ENCODE data around the gene SAXO2.
"Not testable (repeated sequence)": the region's sequence is repeated elsewhere in the genome, so short reads cannot be mapped to it uniquely, and the experiment has no call there.

Gene SAXO2, protein sequence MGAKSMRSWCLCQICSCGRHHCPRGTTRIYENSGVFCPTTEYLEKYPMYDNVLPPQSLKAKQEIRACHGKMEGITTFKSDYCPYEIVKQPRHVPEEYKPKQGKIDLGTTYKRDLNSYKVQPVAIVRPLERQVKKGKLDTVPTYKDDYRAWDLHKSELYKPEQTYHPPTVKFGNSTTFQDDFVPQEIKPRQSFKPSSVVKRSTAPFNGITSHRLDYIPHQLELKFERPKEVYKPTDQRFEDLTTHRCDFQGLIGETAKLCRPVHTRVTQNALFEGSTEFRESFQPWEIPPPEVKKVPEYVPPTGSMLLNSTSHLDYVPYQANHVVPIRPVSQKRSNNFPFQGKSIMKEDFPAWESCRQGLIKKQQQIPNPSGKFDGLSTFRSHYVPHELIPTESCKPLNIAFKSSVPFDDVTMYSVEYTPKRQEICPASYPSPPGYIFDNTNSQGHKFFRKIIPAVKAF

DNA sequence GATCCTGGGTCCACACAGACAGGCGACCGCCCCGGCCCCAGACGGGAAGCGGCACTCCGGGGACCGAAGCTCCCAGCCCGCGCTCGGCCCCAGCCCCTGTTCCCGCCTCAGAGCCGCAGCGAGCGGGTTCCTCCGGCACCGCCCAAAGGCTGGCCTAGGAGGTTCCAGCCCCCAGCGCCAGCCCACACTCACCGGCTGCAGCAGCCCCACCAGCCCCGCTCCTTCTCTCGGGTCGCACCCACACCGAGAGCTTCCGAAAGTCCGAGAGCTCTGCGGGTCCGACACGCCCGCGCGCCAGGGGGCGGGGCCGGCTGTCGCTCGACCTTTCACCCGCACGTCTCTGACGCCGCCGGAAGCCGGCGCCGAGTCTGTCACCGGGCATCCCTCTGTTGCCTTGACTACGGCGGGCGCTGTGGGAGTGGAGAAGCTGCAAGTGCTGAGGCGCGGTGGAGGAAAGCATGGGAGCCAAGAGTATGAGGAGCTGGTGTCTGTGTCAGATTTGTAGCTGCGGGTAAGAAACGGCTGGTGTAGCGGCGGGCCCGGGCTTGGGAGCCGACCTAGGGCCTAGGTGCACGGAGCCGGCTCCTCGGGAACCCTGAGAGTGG, at the start of gene SAXO2, which contains the start of gene EFL1:
Gene SAXO2, plus strand, starts transcription at position 397 of the 605 bp plus-strand sequence. Its CDS starts 62 bp downstream, at position 459.
Gene EFL1, minus strand, starts transcription at position 313 of the 605 bp plus-strand sequence. CDS start 956 bp downstream, outside the sequence.
- in situ Hi-C loops (cut with MboI; ENCODE audit: low sequenced_read_pairs): no loop called here

DNA sequence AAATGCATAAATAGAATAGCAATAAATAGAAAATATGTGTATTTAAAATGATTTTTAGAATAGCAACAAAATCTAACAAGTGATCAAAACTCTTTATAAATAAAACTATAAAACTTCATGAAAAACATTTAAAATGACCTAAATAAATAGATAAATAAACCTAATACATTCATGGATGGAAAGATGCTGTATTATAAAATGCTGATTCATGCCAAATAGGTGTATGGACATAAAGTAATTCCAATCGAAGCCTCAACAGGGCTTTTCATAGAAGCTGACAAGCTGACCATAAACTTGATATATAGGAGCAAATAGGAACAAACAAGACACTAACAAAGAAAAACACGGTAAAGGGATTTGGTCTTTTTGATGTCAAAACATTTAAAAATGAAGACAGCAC, 46.5 kb upstream of the SAXO2 start:
- in situ Hi-C loops (cut with MboI; ENCODE audit: low sequenced_read_pairs): not testable (repeated sequence)

DNA sequence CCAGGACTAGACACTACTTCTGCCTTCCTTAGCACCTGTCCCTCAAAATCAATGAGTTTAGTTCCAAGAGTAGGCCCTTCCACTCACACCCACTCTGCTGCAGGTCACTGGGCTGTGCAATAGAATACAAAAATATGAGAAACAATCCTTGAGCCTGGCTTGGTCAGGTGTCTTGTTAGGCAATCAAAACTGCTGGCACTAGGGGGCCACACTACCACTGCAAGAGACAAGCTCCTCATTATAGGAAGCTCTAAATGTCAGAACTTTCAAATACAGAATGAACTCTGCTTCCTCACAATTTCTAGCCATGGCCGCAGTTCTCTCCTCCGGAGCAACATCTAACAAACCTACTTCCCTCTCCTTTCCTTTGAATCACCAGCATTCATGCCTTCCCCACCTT, 41.1 kb upstream of the SAXO2 start:
- in situ Hi-C loops (cut with MboI; ENCODE audit: low sequenced_read_pairs): not testable (repeated sequence)

DNA sequence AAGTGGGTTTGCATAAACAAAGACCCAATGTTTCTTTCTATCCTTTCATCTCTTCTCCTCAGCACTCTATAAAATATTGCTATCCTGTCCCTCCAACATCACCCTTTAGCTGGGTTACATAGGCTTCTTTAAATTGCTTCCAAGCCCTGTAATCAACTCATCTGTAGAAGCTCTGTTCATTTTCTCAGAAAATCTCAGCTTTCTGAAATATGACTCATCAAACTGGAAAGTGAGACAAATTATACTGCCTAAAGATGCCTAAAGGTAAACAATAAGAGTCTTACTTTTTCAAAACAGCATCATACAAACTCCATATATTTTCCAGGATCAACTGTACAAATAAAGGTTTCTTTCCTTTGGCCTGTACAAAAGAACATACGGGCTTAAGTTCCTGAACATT, 33.9 kb upstream of the SAXO2 start:
- in situ Hi-C loops (cut with MboI; ENCODE audit: low sequenced_read_pairs): no loop called here

DNA sequence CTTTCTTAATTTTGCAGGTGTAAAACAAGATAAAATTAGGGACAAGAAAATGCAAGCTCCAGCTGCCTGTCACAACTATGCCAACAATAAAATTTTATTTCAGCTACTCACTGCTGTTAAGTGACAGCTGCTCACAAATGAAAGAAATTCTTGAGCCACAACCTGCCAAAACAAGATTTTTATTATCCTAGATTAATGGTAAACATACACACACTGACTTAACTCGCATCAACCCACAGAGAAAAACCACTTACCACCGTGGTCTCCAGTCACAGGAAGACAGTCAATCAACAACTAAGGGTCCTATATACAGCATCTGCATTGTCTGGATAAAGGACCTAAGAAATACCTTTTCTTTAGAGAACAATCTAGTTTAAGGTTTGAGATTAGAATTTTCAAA, 31.4 kb upstream of the SAXO2 start:
- in situ Hi-C loops (cut with MboI; ENCODE audit: low sequenced_read_pairs): no loop called here

DNA sequence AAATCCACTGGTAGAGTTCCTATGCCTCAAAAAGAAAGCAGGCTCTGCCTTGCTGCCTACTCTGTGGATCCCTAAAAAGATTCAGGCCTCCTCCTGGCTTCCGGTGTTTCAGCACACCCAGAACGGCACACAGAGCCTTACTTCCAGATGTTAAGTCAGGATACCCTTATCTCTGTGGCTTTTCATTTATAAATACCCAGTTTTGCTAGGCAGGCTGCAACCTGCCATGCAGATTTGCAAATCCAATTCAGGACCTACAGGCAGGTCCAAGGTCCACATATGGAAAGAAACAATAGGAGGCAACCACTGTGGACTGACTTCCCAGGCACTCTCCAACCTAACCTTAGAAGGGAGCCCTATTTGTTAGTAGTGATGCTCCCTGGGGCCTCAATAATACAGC, 30.8 kb upstream of the SAXO2 start:
- in situ Hi-C loops (cut with MboI; ENCODE audit: low sequenced_read_pairs): no loop called here

DNA sequence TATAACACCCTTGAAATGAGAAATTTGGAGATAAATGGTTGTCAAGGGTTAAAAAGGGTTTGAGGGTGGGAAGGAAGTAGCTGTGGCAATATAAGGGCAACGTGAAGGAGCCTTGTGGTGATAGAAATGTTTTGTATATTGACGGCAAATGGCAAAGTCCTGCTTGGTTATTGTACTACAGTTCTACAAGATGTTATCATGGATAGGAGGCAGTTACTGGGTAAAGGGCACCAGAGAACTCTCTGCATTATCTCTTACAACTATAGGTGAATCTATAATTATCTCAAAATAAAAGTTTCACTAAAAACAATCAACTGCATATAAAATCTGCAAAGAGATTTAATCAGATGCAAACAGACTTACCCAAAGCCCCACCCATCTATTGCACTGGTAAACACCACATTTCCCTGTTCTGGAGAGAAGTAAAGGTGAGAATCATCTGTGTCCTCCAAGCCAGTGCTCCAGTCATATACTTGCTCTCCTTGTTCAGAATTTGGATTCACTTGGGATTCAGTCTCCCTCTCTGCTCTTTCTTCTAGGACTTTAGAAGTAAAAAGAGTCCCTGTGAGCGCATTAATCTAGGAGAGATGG, 24.6 kb upstream of the SAXO2 start:
- in situ Hi-C loops (cut with MboI; ENCODE audit: low sequenced_read_pairs): not testable (repeated sequence)

DNA sequence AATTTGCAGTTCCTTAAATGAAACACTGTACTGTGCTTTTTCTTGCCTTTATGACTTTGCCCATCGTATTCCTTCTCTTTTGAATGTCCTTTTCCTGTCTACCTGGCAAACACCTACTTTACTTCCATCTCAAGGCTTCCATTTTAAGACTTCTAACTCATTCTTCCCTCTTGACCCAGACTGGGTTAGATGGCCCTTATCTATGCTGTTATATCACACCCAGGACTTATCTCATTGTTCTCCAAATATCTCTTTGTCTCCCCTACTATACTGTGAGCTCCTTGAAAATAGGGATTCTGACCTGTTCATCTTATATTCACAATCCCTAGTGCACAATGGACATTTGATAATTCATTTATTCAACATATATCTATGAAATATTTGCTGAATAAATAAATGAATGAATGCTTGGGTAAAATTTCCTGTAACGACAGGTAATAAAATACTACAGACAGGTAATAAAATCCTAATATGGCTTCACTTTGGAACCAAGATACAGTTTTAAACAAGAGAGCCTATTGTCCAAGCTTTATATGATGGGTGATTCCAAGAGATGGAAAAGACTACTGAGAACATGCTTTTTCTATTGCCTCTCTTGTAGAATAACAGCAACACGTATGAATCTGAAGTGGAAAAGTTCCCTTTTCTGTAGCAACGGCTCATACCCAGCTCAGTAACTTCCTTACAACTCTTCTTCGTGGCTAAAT, 22.8 kb upstream of the SAXO2 start:
- in situ Hi-C loops (cut with MboI; ENCODE audit: low sequenced_read_pairs): no loop called here

DNA sequence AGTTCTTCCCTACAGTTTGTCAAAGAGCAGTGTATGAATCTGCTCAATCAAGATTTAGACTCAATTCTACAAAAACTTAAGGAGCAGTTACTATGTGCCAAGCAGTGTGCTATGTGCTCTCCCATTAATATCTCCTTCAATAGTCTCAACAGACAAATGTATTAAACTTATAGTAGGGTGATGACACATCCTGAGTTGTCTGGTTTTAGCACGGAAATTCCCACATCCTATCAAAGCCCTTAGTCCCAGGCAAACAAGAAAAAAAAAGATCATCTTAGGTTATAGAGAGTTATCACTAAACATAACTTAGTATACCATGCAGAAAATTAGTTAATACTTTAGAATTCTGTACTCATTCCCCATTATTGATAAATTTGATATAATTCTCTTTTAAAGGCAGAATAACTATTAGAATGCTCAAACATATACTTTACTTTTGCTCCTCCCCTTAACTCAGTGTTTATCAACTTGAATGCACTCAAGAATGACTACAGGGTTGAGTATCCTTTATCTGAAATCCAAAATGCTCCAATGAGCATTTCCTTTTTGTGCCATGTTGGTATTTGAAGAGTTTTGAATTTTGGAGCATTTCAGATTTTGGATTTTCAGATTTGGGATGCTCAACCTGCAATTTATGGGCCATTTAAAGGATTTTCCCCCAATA, 20.6 kb upstream of the SAXO2 start:
- in situ Hi-C loops (cut with MboI; ENCODE audit: low sequenced_read_pairs): not testable (repeated sequence)

DNA sequence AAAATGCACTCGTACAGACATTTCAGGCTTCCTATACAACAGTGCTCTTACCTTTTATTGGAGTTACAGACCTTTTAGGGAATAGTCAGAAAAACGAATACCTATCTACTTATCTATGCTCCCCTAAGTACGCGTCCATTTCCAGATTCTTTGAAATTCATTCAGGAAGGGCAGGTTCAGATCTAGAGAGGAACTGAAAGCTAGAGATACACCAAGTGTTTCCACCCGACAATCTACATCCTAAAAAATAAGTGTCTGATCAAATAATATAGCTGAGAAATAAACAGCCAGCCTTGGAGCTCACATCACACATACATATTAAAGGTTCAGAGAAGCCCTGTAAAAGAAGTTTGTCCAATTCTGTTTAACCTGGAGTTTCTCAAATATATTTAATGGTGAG, 19.0 kb upstream of the SAXO2 start:
- in situ Hi-C loops (cut with MboI; ENCODE audit: low sequenced_read_pairs): not testable (repeated sequence)

DNA sequence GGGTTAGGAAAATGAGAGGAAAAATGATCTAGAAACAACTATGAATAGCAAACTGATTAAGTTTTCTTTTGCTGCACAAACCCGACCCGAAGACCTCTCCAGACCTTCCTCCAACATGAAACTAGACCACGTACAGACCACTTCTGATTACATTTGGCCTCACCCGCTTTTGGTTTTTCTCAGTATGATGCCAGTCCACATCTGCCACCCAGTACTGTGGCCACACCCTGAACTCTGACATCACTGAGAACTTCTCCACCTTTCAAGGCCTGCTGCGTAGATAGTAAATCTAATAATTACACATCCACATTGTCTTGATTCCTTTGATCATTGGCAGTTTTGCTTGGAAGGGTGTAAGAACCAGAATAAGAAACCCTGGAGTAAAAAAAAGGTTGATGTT, 16.7 kb upstream of the SAXO2 start:
- in situ Hi-C loops (cut with MboI; ENCODE audit: low sequenced_read_pairs): not testable (repeated sequence)

DNA sequence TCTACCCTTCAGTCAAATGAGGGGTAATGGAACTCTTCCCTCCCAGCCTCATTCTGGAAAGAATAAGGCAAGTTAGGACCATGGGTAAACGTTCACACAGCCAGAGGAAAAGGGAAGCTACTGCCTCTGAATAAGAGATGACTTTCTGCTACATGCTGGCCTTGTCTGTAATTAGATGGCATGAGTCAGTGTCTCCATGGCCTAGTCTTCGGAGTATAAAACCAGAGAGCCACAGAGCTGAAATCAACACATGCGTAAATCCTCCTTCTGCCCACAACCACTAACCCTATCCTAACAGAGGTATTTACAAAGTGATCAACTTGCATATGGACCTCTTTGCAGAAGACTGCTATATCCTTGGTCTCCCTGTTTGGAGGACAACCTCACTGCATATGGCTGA, 14.4 kb upstream of the SAXO2 start:
- in situ Hi-C loops (cut with MboI; ENCODE audit: low sequenced_read_pairs): not testable (repeated sequence)

DNA sequence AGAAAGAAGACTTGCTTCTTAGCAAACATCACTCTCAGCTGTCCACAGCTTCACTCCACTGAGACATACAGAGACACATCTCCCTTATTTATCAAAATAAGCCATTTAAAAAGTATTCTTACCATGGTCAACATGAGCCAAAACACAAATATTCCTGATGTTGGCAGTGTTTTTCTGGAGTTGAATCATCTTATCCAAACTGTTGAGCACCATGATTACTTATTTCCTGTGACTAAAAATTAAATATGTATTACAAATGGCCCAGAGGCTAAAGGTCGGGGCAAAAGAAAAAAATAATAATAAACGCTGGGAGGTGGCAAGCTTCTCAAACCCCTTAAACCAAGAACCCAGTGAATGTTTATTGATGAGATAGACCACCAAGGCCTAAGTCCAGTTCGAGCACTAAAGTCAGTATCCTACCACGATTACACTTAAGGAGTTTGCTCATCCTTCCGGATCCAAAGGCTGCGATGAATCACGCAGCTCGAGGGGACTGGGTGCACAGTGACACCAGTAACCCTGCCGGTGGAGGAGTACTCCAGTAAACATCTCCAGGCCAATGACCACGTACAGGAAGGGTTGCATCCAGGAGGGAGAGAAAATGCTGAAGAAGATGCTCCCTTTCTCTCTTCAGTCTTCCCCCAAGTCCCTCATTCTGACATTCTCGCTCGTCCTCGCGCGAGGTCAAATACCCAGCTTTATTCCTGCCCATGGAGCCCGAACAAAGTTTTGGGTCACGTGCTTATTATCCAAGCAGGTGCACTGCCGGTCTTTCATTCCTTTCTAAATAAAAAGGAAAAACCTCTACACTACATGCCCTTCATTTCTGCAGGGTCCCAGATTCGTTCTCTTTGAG, 824 bp upstream of the SAXO2 start:
- in situ Hi-C loops (cut with MboI; ENCODE audit: low sequenced_read_pairs): not testable (repeated sequence)

DNA sequence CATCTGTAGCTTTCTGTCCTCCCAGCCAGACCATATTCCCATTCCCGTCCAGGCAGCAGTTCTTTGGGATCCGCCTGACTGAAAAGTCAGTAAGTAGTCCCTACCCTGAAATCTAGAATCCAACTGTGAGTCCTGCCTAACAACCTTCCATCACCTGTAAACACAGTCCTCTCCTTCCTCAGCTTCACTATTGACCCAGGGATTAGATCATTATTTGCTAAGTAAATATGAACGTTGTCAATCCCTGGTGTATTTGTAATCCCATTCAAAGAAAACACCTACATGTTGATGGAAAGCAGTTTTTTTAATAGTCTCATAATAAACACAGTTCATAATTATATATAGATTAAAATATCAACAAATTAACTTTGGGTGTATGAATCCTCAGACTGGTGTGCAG, 732 bp downstream of the SAXO2 start:
- in situ Hi-C loops (cut with MboI; ENCODE audit: low sequenced_read_pairs): no loop called here

DNA sequence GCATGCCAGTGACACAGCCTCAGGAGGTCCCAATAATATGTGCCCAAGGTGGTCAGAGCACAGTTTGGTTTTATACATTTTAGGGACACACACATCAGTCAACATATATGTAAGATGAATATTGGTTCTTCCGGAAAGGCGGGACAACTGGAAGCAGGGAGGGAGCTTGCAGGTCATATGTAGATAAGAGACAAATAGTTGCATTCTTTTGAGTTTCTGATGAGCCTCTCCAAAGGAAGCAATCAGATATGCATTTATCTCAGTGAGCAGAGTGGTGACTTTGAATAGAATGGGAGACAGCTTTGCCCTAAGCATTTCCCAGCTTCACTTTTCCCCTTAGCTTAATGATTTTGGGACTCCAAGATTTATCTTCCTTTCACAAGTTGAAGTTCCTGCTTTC, 4.5 kb downstream of the SAXO2 start:
- in situ Hi-C loops (cut with MboI; ENCODE audit: low sequenced_read_pairs): not testable (repeated sequence)

DNA sequence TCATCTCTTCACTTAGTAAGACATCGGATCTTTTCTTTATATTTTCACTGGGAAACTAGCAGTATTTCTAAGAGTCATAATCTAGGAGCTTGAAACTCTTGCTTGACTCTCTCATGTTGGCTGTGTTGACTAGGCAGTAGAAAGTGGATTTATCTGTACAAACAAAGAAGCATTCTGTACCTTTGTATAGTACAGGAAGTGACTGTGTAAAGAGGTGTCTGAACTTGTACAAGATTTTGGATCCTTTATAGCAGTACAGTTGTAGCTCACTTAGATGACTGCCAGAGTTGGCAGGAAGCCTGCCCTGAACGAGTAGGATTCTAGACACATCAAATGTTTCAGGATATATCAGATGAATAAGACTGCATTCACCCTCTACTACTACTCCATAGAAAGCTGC, 5.8 kb downstream of the SAXO2 start:
- in situ Hi-C loops (cut with MboI; ENCODE audit: low sequenced_read_pairs): not testable (repeated sequence)

DNA sequence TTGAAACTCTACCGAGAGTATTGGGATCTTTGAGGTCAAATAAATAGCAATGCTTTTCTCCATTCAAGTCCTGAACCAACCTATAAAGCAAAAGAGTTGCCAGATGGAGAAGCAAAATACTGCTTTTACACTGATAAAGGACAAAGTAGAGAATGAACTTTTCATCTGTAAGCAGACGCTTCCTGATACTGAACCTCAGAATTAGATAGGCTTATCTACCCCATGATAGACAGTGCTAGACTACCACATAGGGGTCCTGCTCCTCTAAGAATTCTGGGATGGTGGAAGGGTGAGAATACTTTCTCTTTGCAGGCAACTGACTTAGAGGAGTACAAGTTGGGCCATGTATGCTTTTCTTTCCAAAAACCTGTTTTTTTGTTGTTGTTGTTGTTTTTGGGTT, 9.5 kb downstream of the SAXO2 start:
- in situ Hi-C loops (cut with MboI; ENCODE audit: low sequenced_read_pairs): no loop called here

DNA sequence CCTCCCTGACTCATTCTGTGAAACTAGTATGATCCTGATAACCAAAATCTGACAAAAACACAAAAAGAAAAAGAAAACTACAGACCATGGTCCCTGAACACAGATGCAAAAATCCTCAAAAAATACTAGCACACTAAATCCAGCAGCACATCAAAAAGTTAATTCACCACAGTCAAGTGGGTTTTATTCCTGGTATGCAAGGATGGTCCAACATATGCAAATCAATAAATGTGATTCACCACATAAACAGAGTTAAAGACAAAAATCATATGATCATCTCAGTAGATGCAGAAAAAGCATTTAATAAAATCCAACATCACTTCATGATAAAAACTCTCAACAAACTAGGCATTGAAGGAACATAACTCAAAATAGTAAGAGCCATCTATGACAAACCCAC, 12.8 kb downstream of the SAXO2 start:
- in situ Hi-C loops (cut with MboI; ENCODE audit: low sequenced_read_pairs): no loop called here

DNA sequence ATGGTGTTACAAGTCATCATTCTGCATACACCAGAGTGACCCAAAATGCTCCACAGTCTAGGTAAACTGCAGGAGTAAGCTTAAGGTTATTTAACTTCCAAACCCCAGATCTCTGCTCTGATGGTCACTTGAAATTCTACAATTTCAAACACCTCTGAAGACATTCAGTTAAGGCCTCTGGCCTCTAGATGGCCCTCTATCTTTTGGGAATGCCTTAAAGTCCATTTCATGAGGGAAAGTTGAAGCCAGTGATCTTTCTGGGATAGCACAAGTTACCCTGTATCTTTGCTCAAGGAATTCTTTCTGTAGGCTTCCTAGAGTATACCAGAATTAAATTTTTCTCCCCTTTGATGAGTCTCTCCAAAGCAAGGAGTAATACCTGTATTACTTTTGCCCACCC, 18.7 kb downstream of the SAXO2 start:
- in situ Hi-C loops (cut with MboI; ENCODE audit: low sequenced_read_pairs): not testable (repeated sequence)

DNA sequence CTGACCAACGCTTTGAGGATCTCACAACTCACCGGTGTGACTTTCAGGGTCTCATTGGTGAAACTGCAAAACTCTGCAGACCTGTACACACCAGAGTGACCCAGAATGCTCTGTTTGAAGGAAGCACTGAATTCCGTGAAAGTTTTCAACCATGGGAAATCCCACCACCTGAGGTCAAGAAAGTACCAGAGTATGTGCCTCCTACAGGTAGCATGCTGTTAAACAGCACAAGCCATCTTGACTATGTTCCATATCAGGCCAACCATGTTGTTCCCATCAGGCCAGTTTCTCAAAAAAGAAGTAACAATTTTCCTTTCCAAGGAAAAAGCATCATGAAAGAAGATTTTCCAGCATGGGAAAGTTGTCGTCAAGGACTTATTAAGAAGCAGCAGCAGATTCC, 19.8 kb downstream of the SAXO2 start:
- in situ Hi-C loops (cut with MboI; ENCODE audit: low sequenced_read_pairs): not testable (repeated sequence)
